ENCODE data around the gene MIPOL1.
"Not testable (repeated sequence)": the region's sequence is repeated elsewhere in the genome, so short reads cannot be mapped to it uniquely, and the experiment has no call there.

MIPOL1 gene

DNA sequence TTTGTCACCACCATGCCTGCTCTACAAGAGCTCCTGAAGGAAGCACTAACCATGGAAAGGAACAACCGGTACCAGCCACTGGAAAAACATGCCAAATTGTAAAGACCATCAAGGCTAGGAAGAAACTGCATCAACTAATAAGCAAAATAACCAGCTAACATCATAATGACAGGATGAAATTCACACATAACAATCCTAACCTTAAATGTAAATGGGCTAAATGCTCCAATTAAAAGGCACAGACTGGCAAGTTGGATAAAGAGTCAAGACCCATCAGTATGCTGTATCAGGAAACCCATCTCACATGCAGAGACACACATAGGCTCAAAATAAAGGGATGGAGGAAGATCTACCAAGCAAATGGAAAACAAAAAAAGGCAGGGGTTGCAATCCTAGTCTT, 97.5 kb downstream of the MIPOL1 start:
- DNase-seq = not testable (repeated sequence)

DNA sequence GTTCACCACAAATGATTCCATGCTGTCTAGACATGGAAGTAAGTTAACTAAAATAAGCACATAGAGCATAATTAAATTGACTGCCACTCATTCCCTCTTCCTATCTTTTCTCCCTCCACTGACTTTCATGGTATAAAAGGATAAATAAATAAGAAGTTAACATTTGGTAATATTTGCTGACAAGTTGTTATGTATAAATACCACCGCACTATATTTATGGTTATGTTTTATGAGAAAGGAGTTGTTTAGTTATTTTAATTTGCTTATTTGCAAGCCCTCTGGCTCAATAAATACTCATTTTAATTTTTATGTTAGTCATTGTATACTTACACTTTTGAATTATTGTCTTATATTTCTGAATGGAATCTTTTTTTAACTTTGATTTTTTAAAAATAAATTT, 113.5 kb downstream of the MIPOL1 start:
- no peak for DNase-seq

DNA sequence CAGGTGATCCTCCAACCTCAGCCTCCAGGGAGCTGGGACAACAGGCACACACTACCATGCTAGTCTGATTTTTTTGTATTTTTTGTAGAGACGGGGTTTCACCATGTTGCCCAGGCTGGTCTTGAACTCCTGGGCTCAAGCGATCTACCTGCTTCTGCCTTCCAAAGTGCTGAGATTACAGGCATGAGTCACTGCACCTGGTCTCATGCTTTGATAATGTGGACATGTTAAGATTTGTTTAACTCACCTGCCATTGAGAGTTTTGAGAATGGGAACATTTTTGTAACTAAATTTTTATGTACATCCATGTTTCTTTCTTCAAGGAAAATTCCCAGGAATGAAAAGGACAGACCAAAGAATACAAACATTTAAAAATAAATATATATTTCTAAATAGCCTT, 121.2 kb downstream of the MIPOL1 start:
- no peak for DNase-seq

DNA sequence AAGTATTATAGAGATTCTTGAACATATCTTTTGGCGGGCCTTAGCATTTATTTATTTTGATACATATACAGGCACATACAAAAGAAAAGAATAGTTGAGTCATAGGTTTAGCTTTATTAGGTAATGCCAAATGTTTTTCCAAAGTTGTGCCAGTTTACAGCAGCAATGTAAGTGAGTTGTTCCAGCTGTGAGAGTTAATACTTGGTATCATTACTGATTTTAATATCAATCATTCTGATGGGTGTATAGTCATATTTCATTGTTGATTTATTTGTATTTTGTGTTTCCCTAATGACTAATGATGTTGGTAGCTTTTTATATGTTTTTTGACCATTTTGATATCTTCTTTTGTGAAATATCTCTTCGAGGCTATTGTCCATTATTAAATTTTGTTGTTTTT, 122.4 kb downstream of the MIPOL1 start:
- DNase-seq = no peak

DNA sequence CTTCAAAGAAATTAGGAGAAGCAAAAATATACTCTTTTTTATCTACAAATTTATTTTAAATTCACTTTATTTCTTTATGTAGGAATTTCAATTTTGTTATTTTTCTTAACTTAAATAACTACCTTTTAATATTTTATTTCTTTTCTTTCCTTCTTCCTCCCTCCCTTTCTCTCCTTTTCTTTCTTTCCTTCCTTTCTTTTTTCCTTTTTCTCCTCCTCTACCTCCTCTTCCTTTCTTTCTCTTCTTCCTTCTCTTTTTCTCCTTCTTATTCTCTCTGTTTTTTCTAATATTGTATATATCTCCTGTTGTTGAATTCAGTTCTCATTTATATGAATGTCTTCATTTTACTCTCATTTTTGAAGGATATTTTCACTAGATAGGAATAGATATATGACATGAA, 127.6 kb downstream of the MIPOL1 start:
- no peak for DNase-seq

DNA sequence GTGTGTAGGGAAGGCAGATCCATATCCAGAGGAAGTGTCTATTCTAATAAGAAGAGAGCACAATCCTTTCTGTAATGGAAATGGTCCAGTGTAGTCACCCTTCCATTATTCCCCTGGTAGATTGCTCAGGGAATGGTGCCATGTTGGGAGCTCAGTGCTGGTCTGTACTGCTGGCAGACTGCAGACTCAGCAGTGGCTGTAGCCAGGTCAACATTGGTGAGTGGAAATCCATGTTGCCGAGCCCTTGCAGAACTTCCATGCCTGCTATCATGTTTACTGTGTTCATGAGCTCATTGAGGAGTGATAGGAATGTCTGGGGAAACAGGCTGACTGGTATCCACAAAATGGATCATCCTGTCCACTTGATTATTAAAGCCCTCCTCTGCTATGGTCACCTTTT, 128.7 kb downstream of the MIPOL1 start:
- DNase-seq = no peak

DNA sequence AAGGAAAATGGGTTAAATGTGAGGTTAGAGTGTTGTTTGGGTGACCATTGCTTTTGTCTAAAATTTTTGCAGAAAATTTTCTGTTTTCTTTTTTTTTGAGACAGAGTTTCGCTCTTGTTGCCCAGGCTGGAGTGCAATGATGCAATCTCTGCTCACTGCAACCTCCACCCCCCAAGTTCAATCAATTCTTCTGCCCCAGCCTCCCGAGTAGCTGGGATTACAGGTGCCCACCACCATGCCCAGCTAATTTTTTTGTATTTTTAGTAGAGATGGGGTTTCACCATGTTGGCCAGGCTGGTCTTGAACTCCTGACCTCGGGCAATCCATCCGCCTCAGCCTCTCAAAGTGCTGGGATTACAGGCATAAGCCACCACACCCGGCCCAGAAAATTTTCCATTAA, 130.2 kb downstream of the MIPOL1 start:
- DNase-seq = not testable (repeated sequence)

DNA sequence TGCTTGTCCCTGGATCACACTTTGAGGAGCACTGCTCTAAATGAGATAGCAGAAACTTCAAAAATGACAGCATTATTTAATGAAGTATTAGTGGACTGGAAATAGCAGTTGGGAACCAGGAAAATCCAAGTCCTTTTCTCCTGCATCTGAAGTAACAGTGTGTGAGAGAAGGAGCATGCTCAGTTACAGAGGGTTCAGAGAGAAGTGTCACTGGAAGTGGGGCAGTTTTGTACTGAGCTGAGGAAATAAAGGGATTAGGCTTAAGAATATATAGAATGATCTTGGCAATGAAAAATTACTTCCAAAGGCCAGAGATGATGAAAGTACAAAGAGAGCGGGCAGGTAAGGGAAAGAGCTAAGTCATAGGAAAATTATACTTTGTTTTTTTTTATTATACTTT, 130.9 kb downstream of the MIPOL1 start:
- no peak for DNase-seq

DNA sequence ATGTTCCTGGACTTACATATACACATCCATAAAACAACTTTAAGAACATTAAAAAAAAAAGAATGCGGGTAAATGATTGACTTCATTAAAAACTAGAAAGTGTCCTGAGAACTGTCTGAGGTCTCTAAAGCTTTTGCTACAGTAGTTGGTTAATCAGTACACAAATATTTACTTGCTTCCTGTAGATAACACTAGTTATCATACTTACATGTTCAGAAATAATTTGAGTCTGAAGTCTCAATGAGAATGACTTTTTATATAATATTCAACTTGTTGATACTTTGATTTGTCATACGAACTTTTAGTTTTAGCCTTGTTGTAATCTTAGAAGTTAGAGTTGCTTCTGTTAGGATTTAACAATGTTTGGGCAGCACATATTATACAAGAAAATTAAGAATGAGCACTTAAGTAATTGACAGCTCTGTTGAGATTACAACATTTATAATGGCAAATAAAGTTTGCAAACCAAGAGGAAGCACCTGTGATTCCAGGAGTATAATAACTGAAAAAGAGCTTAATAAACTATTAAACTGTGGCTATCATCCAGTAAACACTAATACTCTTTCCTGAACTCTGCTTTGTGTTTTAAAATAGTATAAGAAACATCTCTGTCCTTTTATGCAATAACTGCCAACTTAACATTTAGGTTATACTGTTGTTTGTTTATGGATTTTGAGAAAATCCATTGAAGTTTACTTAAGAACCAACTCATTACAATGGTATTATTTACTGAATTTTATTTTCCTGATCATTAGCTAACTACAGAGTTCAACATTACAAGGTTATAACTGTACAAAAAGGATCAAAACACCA, 131.7 kb downstream of the MIPOL1 start:
- no peak for DNase-seq

DNA sequence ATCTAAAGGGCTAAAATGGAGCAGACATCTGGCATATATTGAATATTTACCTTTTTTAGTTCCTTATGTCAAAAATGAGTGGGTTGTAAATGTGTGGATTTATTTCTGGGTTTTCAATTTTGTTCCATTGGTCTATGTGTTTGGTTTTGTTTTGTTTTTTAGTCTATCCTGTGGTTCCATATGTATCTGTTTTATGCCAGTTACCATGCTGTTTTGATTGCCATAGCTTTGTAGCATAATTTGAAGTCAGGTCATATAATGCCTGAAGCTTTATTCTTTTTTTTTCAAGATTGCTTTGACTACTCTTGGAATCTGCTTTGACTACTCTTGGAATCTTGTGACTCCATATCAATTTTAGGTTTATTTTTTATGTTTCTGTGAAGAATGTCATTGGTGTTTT, 133.2 kb downstream of the MIPOL1 start:
- DNase-seq = no peak

DNA sequence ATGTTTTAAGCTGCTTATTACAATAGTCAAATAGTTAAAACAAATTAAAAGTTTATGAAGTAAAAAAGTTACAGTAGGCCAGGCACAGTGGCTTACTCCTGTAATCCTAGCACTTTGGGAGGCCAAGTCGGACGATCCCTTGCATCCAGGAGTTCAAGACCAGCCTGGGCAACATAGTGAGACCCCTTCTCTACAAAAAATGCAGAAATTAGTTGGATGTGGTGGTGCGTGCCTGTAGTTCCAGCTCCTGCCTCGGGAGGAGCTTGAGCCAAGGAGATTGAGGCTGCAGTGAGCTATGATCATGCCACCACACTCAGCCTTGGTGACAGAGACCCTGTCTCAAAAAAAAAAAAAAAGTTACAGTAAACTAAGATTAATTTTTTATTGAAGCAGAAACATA, 142.6 kb downstream of the MIPOL1 start:
- no peak for DNase-seq

DNA sequence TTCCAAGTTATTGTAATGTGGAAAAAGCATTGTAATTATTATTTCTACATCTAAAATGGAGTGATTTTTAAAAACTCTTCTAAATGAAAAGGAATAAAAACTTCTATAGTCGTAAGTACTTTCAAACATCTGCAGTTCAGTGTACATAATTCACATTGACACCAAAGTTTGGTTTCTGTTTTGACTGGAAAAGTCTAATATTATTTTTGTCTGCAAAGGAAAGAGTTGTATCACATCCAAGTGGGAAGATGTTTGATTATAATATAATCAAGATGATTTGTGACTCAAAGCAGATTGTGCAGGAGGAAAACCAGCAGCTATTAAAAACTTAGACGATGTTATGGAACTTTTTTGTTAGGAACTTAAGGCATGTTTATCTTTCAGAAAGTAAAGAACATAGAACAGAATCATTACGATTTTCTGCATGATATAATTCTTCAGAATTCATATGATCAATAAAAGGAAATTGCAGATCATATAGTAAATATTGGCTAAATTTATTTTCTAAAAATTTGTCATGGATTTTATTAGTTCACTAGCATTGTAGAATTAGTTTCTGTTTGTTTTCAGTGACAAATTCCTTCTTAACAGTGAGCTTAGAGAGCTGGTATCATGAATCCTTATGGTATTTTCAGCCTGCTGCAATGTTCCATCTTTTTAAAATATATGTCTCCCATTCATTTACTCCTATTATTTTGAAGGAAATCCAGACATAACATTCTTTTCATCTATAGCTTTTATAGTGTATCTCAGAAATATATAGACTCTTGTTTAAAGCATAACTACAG, 145.8 kb downstream of the MIPOL1 start:
- DNase-seq = no peak

DNA sequence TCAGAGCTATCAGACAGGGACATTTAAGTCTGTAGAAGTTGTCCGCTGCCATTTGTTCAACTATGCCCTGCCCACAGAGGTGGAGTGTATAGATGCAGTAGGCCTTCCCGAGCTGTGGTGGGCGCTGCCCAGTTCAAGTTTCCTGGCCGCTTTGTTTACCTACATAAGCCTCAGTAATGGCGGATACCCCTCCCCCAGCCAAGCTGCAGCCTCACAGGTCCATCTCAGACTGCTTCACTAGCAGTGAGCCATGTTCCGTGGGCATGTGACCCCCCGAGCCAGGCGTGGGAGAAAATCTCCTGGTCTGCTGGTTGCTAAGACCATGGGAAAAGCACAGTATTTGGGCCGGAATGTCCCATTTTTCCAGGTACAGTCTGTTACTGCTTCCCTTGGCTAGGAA, 165.9 kb downstream of the MIPOL1 start:
- DNase-seq = no peak

DNA sequence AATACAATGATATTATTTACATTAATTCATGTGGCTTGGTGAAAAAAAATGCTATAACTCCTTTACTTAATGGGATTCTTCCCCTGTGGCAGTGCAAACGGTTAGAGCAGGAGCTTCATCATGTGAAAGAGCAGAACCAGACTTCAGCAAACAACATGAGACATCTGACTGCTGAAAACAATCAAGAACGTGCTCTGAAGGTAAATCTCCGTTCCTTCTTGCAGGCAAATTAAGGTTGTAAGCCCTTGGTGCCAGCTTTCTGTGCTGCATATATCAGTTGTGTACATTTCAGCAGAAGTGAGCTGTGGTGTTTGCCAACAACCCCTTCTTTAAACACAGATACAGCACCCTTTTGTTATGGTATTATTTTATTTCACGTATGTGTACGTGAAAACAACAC, 171.7 kb downstream of the MIPOL1 start:
- DNase-seq = peak; percentile 98

DNA sequence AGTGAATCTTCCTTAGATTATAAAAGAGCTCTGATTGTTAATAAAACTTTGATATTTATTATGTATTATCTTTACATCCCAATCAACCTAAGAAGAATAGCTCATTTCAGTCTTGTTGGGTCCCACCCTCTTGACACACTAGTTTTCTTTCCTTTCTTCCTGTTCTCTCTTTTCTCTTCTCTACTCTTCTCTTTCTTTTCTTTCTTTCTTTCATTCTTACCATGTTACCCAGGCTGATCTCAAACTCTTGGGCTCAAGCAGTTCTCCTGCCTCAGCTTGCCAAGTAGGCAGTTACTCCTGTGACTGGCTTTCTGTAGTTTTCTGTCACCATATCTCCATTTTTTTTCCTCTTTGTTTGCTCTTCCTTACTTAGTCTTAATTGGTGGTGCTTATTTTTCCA, 177.8 kb downstream of the MIPOL1 start:
- no peak for DNase-seq

DNA sequence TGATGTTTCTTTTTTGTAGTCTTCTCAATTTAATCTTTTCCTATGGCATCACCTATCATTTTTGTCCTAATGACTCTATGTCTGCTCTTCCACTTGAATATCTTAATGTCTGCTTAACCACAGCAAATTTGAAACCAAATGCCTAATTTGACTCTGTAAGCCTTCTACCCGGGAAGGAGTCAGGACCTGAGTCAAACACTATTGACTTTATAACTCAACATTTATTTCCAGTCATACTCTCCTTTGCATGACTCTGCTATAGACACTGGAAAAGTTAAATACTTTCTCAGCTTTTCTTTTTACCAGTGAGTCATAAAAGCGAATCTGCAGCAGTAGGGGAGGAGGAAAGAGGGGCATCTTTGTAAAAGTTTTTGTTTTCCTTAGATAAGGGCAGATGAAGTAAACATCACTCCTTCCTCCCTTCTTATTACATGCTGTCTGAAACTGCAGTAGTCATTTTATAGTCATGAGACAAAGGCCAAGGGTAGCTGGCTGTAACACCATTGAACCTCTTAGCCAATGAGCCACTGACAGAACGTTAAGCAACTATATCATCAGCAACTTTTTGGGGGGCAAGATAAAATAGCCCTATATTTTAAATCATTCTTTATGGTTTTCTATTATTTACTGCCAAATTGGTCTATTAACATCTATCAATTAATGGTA, 179.3 kb downstream of the MIPOL1 start:
- DNase-seq = no peak

DNA sequence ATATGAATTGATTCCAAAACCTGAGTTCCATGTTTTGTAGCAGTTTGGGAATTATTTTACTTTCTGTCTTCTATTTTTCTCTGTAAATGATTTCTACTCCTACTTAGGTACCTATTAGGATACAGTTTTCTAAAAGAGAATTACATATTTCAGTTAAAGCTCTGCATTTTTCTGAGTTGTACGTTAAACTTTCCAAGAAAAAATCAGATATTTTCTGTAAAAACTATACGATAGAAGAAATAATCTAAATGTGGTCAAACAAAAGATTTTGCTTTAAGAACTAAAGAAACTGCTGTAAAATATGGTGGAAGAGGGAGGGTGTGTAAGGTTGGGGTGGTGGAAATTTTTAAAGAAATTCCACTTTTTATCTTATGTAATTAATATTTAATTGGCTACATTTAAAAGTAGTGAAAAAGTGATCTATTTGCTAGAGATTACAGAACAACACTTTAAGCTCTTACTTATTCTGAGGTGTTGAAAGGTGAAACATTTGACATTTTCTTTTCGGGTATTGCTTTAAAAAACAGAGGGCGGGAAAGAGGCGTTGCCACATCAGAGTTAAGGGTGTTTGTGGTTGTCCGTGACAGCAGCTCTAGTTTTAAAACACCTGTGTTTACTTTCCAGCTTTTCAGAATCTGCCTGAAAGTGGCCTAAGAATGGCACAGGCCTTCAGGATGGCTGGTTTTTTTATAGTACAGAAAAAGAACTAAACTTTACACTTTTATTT, 187.3 kb downstream of the MIPOL1 start:
- peak; percentile 91 for DNase-seq

DNA sequence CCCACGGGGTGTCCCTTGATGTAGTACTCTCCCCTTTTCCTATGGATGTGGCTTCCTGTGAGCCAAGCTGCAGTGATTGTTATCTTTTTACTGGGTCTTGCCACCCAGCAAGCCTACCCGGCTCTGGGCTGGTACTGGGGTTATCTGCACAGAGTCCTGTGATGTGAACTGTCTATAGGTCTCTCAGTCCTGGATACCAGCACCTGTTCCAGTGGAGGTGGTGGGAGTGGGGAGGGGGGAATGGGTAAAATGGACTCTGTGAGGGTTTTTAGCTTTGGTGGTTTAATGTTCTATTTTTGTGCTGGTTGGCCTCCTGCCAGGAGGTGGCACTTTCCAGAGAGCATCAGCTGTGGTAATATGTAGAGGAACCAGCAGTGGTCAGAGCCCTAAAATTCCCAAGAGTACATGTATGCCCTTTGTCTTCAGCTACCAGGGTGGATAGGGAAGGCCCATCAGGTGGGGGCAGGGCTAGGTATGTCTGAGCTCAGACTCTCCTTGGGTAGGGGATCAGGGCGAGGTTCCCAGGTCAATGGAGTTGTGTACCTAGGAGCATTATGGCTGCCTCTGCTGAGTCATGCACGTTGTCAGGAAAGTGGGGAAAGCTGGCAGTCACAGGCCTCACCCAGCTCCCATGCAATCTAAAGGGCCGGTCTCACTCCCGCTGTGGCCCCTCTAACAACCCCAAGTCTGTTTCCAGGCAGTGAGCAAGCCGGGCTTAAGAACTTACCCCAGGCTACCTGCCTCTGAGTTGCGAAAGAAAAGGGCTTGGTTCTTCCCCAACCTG, 199.6 kb downstream of the MIPOL1 start:
- DNase-seq = not testable (repeated sequence)

DNA sequence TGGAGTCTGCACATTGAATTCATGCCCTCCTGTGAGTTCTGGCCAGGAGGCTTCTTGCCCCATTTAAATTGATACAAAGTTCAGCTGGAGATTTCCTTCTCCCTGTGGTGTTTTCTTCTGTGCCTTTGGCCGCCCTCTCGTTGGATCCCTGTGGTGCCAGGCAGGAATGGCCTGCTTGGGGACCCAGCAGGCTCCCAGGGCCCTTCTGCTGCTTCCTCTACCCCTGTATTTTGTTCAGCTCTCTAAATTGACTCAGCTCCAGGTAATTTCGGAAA, 200.1 kb downstream of the MIPOL1 start:
- no peak for DNase-seq

DNA sequence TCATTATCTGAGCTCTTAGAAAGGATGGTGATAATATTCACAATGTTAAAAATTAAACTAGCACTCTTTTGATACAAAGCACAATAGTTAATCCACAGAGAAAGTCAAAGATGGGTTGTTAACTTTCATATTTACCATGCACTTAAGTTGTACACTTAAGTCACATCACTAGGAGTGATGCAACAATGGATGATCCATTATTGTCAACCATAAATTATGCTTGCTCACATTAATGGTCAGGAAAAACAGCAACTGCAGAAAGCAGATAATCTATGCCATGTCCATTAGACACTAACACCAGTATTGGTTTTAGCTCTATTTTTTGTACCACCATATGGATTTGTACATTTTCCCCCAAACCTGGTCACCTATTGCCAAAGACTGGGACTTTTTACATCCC, 201.8 kb downstream of the MIPOL1 start:
- DNase-seq = no peak

DNA sequence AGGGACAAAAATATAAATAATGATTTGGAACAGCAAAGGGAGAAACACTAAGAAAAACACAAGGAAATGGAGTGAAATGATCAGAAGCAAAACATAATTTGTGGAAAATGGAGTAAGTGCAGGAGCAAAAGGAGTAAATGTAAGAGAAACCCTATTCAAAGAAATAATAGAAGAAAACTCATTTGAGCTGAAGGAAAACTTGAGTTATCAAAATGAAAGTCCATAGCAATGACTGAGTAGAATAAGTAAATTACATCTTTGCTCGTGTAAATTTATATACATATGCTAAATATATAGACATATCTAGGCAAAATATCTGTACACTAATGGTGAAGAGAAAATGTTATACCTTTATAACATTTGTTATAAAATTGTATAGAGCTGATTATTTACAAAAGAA, 203.4 kb downstream of the MIPOL1 start:
- no peak for DNase-seq

DNA sequence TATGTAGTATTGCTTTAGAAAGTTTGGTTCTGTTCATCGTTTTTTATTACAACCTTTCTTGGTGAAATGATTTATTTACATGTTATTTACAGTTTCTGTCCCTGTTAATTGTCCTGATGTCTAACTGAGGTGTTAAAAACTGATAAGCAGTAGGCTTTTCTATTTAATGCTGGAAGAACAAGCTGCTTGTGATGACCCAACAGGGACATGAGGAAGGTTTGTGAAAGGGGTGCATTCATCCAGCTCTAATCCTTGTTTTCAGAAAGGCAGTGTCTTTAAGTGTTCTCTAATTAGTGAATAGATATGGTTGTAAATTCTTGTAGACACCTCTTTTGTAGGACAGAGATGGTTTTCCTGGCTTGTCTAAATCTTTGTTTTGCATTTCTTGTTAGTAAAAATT, 205.9 kb downstream of the MIPOL1 start:
- no peak for DNase-seq

DNA sequence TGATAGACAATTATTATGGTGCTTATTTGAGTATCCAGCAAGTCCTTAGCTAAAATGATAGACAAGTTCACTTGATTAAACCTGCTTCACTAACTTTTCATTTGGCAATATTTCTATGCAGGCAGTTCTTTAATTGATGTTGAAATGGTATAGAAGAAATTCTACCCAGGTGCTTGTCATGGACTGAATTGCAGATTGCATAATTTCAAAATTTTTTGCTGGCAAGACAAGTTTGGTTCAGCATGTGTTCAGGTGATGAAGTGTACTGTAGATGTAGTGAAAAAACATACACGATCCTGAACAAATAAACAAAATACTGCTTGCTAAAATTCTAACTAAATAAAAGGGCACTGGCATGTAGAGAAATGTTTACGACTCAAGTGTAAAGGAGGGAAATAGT, 208.4 kb downstream of the MIPOL1 start:
- DNase-seq = no peak

All from NCI-H774 (cell line).